HepG2 (cell line): ENCODE measurements around the gene SYNGR4. TPM values are rescaled to one million over a fixed set of nuclear protein-coding genes. Genes with fewer than 3 reads are reported as not detected.
A peak's percentile ranks its signal among the peaks of the same experiment; 100 is the strongest.

Experiments
- CBX5 ChIP-seq: sonication (generic); formaldehyde crosslinking; IDR thresholded peaks from 2 replicates; pipeline ENCODE4 v1.4.0; 2020; ENCODE audit warnings: missing genetic modification reagents, borderline replicate concordance
- CHCHD3 ChIP-seq: sonication (generic); formaldehyde crosslinking; IDR thresholded peaks from 2 replicates; pipeline ENCODE4 v1.8.0; 2022; ENCODE audit warnings: mild to moderate bottlenecking, missing genetic modification reagents, moderate library complexity
- DNMT3B ChIP-seq: conservative IDR thresholded peaks from 2 replicates; pipeline ENCODE4 v1.6.1; 2016; ENCODE audit warnings: missing biosample characterization, control low read depth
- DPF2 ChIP-seq: sonication (generic); formaldehyde crosslinking; IDR thresholded peaks from 2 replicates; pipeline ENCODE4 v1.4.0; 2020; ENCODE audit warnings: mild to moderate bottlenecking, low read depth, missing genetic modification reagents, borderline replicate concordance
- FIP1L1 ChIP-seq: fragments of 200-400 bp; formaldehyde crosslinking; IDR thresholded peaks from 2 replicates; pipeline ENCODE4 v1.6.1; 2018; ENCODE audit warnings: low read depth, mild to moderate bottlenecking, low read length, moderate library complexity, borderline replicate concordance; ENCODE audit not compliant: insufficient read depth
- FOXP1 ChIP-seq, 2 experiments: fragments of 450-650 bp in 1 of 2; IDR thresholded peaks; 2 replicates each; pipeline ENCODE4 v1.6.1; 2017 to 2018; ENCODE audit warnings: antibody characterized with exemption in 1 of 2
- GPN1 ChIP-seq: sonication (generic); formaldehyde crosslinking; IDR thresholded peaks from 2 replicates; pipeline ENCODE4 v1.5.1; 2020; ENCODE audit warnings: missing genetic modification reagents, borderline replicate concordance
- HNF4A ChIP-seq: sonication (generic); formaldehyde crosslinking; IDR thresholded peaks from 2 replicates; pipeline ENCODE4 v1.4.0; 2020; ENCODE audit warnings: missing genetic modification reagents
- HOXA3 ChIP-seq: sonication (generic); formaldehyde crosslinking; IDR thresholded peaks from 2 replicates; pipeline ENCODE4 v1.5.0; 2020; ENCODE audit warnings: missing genetic modification reagents
- HOXA9 ChIP-seq: sonication (generic); formaldehyde crosslinking; IDR thresholded peaks from 2 replicates; pipeline ENCODE4 v1.8.1; 2022; ENCODE audit warnings: missing genetic modification reagents, mild to moderate bottlenecking, moderate library complexity, borderline replicate concordance
- JUNB ChIP-seq: sonication (generic); formaldehyde crosslinking; IDR thresholded peaks from 2 replicates; pipeline ENCODE4 v1.8.0; 2022; ENCODE audit warnings: missing genetic modification reagents, mild to moderate bottlenecking, borderline replicate concordance
- MED13 ChIP-seq: sonication (generic); formaldehyde crosslinking; IDR thresholded peaks from 2 replicates; pipeline ENCODE4 v1.5.0; 2020; ENCODE audit warnings: missing genetic modification reagents
- NFKBIZ ChIP-seq: IDR thresholded peaks from 2 replicates; pipeline ENCODE4 v1.6.1; 2018; ENCODE audit warnings: missing genetic modification reagents, missing compliant biosample characterization
- POLR2G ChIP-seq: fragments of 200-400 bp; formaldehyde crosslinking; IDR thresholded peaks from 2 replicates; pipeline ENCODE4 v1.6.1; 2018; ENCODE audit warnings: mild to moderate bottlenecking, low read depth, low read length, moderate library complexity
- RAD21 ChIP-seq: fragments of 450-650 bp; formaldehyde crosslinking; IDR thresholded peaks from 2 replicates; pipeline ENCODE4 v1.5.0; 2020; ENCODE audit warnings: mild to moderate bottlenecking
- RFX3 ChIP-seq: IDR thresholded peaks from 2 replicates; pipeline ENCODE4 v1.6.1; 2016; ENCODE audit warnings: missing biosample characterization, missing genetic modification reagents
- ZFY ChIP-seq: sonication (generic); formaldehyde crosslinking; IDR thresholded peaks from 2 replicates; pipeline ENCODE4 v1.4.0; 2020; ENCODE audit warnings: missing genetic modification reagents
- ZNF251 ChIP-seq: sonication (generic); formaldehyde crosslinking; IDR thresholded peaks from 2 replicates; pipeline ENCODE4 v1.9.0; 2021; ENCODE audit warnings: mild to moderate bottlenecking, missing genetic modification reagents
- ZNF3 ChIP-seq: IDR thresholded peaks from 2 replicates; pipeline ENCODE4 v1.7.0; 2017; ENCODE audit warnings: inconsistent platforms
- ZNF431 ChIP-seq: sonication (generic); formaldehyde crosslinking; IDR thresholded peaks from 2 replicates; pipeline ENCODE4 v1.9.0; 2022; ENCODE audit warnings: missing genetic modification reagents, low read depth, mild to moderate bottlenecking, borderline replicate concordance
- ZNF547 ChIP-seq: sonication (generic); formaldehyde crosslinking; IDR thresholded peaks from 2 replicates; pipeline ENCODE4 v1.5.1; 2020; ENCODE audit warnings: mild to moderate bottlenecking, missing genetic modification reagents
- ZNF616 ChIP-seq: sonication (generic); formaldehyde crosslinking; IDR thresholded peaks from 2 replicates; pipeline ENCODE4 v1.5.0; 2020; ENCODE audit warnings: low read depth, mild to moderate bottlenecking, missing genetic modification reagents
- ZNF672 ChIP-seq: sonication (generic); formaldehyde crosslinking; IDR thresholded peaks from 2 replicates; pipeline ENCODE4 v1.8.1; 2022; ENCODE audit warnings: missing genetic modification reagents
- ZNF713 ChIP-seq: sonication (generic); formaldehyde crosslinking; IDR thresholded peaks from 2 replicates; pipeline ENCODE4 v1.4.0; 2020; ENCODE audit warnings: mild to moderate bottlenecking, missing genetic modification reagents
- ZNF777 ChIP-seq: sonication (generic); formaldehyde crosslinking; IDR thresholded peaks from 2 replicates; pipeline ENCODE4 v1.4.0; 2020; ENCODE audit warnings: missing genetic modification reagents
- polyA plus RNA-seq, 8 experiments: library from polyadenylated mRNA; depleted of rRNA in 3 of 8; stranded (reverse) in 7 of 8; unstranded in 1 of 8; fragments of >200 nt; fragmentation: Illumina TruSeq in 4 of 8; extraction: Trizol in 4 of 8; gene quantifications; 2 replicates each; pipeline versions ENCODE4 v1.2.1 to v1.2.3, GENCODE V29; 2011 to 2016; ENCODE audit warnings: low read depth in 4 of 8, missing spikeins in 1 of 8, mixed read lengths in 1 of 8; ENCODE audit not compliant: insufficient read depth in 1 of 8
- total RNA-seq, 5 experiments: library from RNA; depleted of rRNA; stranded (reverse); fragments of >200 nt; fragmentation: Illumina TruSeq; extraction: Trizol; gene quantifications; 2 replicates each; pipeline ENCODE4 v1.2.3, GENCODE V29; 2016; ENCODE audit warnings: low read depth in 1 of 5
- TF ChIP-seq, protein P1 (sequence below): sonication (generic); formaldehyde crosslinking; IDR thresholded peaks from 2 replicates; pipeline ENCODE4 v1.5.1; 2020; ENCODE audit warnings: mild to moderate bottlenecking, missing genetic modification reagents, moderate library complexity
- TF ChIP-seq, protein P2 (sequence below): IDR thresholded peaks from 2 replicates; pipeline ENCODE4 v1.6.1; 2016
- TF ChIP-seq, protein P3 (sequence below): IDR thresholded peaks from 2 replicates; pipeline ENCODE4 v1.4.0; 2020; ENCODE audit warnings: mild to moderate bottlenecking, missing genetic modification reagents

SYNGR4 gene
- total and polyA plus RNA-seq, 2 of the 13 experiments (the other 11 are each of a cell fraction or from before 2014, with no cell fraction given): not detected

DNA sequence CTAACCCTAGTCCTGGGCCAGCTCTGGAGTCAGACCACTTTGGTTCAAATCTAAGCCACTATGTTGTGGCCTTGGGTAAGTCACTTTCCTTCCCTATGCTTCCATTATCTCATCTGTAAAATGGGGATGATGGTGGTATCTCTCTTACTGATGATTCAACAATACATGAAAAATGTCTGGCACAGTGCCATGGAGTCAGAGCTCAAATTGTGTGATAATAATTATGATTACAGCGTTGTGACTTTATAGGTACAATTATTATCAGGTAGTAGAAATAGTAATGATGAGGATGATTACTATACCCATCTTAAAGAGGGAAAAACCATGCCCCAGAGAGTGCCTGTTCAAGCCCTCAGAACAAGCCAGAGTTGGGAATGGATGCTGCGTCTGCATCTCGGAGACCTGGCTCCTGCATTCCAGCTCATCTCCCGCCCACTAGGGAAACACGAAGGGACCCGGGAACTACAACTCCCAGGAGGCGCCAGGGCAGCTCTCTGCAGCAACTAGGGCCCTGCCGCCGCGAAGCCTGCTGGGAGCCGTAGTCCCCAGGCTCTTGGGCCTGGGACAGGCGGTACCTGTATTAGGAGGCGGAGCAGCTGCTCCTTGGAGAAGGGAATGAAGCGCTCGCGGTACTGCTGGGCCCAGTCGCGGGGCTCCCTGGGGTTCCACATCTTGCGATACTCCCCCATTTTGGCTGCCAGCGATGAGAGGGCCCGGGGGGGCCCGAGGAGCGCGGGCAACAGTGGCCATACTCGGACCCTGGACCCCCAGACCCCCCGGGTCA is 1.3 kb upstream of the SYNGR4 start (continued):
- TF ChIP-seq HNF4A (CRISPR knock-in tag) (no peak), ZNF616 (no peak), HOXA3 (no peak; the same call in 1 of the 2 replicates), CHCHD3 (CRISPR knock-in tag) (no peak), CBX5 (CRISPR knock-in tag) (0 out of 2 replicates have a peak, but pooled peaks have one; percentile 22), DNMT3B (CRISPR knock-in tag) (no peak), NFKBIZ (CRISPR knock-in tag) (no peak), ZNF547 (CRISPR knock-in tag) (no peak), HOXA9 (CRISPR knock-in tag) (no peak), FIP1L1 (no peak), GPN1 (CRISPR knock-in tag) (no peak), POLR2G (peak; percentile 83), ZNF777 (CRISPR knock-in tag) (no peak), ZFY (CRISPR knock-in tag) (peak; percentile 85), ZNF251 (CRISPR knock-in tag) (no peak), ZNF713 (CRISPR knock-in tag) (no peak), DPF2 (CRISPR knock-in tag) (no peak), ZNF672 (CRISPR knock-in tag) (no peak), RFX3 (CRISPR knock-in tag) (no peak), RAD21 (CRISPR knock-in tag) (no peak), JUNB (no peak), MED13 (CRISPR knock-in tag) (no peak), ZNF431 (CRISPR knock-in tag) (no peak), FOXP1 (IDR thresholded peaks at IDR 0.05) (no peak), FOXP1 (CRISPR knock-in tag; IDR thresholded peaks at IDR 0.05) (no peak), ZNF3 (CRISPR knock-in tag) (no peak)
- TF ChIP-seq, protein P1, sequence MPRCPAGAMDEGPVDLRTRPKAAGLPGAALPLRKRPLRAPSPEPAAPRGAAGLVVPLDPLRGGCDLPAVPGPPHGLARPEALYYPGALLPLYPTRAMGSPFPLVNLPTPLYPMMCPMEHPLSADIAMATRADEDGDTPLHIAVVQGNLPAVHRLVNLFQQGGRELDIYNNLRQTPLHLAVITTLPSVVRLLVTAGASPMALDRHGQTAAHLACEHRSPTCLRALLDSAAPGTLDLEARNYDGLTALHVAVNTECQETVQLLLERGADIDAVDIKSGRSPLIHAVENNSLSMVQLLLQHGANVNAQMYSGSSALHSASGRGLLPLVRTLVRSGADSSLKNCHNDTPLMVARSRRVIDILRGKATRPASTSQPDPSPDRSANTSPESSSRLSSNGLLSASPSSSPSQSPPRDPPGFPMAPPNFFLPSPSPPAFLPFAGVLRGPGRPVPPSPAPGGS (CRISPR knock-in tag): no peak
- TF ChIP-seq, protein P2, sequence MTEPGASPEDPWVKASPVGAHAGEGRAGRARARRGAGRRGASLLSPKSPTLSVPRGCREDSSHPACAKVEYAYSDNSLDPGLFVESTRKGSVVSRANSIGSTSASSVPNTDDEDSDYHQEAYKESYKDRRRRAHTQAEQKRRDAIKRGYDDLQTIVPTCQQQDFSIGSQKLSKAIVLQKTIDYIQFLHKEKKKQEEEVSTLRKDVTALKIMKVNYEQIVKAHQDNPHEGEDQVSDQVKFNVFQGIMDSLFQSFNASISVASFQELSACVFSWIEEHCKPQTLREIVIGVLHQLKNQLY: no peak
- TF ChIP-seq, protein P3, sequence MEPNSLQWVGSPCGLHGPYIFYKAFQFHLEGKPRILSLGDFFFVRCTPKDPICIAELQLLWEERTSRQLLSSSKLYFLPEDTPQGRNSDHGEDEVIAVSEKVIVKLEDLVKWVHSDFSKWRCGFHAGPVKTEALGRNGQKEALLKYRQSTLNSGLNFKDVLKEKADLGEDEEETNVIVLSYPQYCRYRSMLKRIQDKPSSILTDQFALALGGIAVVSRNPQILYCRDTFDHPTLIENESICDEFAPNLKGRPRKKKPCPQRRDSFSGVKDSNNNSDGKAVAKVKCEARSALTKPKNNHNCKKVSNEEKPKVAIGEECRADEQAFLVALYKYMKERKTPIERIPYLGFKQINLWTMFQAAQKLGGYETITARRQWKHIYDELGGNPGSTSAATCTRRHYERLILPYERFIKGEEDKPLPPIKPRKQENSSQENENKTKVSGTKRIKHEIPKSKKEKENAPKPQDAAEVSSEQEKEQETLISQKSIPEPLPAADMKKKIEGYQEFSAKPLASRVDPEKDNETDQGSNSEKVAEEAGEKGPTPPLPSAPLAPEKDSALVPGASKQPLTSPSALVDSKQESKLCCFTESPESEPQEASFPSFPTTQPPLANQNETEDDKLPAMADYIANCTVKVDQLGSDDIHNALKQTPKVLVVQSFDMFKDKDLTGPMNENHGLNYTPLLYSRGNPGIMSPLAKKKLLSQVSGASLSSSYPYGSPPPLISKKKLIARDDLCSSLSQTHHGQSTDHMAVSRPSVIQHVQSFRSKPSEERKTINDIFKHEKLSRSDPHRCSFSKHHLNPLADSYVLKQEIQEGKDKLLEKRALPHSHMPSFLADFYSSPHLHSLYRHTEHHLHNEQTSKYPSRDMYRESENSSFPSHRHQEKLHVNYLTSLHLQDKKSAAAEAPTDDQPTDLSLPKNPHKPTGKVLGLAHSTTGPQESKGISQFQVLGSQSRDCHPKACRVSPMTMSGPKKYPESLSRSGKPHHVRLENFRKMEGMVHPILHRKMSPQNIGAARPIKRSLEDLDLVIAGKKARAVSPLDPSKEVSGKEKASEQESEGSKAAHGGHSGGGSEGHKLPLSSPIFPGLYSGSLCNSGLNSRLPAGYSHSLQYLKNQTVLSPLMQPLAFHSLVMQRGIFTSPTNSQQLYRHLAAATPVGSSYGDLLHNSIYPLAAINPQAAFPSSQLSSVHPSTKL (CRISPR knock-in tag): no peak
